Measurements from ENCODE around the gene DAPK2.
"Not testable (repeated sequence)": the region's sequence is repeated elsewhere in the genome, so short reads cannot be mapped to it uniquely, and the experiment has no call there.

The DAPK2 gene

GRCh38 chr15:64068133-64068532 is 21.8 kb upstream of the DAPK2 start:
- no peak for DNase-seq (ENCODE audit: low read depth)
- TF ChIP-seq, protein P1, sequence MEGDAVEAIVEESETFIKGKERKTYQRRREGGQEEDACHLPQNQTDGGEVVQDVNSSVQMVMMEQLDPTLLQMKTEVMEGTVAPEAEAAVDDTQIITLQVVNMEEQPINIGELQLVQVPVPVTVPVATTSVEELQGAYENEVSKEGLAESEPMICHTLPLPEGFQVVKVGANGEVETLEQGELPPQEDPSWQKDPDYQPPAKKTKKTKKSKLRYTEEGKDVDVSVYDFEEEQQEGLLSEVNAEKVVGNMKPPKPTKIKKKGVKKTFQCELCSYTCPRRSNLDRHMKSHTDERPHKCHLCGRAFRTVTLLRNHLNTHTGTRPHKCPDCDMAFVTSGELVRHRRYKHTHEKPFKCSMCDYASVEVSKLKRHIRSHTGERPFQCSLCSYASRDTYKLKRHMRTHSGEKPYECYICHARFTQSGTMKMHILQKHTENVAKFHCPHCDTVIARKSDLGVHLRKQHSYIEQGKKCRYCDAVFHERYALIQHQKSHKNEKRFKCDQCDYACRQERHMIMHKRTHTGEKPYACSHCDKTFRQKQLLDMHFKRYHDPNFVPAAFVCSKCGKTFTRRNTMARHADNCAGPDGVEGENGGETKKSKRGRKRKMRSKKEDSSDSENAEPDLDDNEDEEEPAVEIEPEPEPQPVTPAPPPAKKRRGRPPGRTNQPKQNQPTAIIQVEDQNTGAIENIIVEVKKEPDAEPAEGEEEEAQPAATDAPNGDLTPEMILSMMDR (IDR thresholded peaks at IDR 0.05; ENCODE audit: control insufficient read depth, extremely low read depth, insufficient read depth): no peak
- H3K4me3 ChIP-seq (ENCODE audit: low read depth, low read length): no peak overlapping the region

DNA sequence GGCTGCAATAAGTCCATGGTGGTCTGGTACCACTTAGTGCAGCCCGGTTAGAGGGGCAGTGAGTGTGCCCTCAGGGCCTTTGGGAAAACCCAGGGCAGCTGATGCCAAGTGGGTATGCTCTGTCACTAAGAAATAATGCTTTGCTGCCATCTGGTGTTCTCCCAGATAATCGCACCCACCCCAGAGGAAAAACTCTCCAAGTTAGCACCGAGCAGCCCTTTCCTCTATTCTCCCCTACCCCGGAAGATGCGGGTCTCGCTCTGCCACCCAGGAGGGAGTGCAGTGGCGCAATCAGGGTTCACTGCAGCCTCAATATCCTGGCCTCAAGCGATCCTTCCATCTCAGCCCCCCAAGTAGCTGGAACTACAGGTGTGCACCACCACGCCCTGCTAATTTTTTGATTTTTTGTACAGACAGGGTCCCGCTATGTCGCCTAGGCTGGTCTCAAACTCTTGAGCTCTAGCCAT is 21.3 kb upstream of the DAPK2 start:
- TF ChIP-seq, protein P1 (IDR thresholded peaks at IDR 0.05; ENCODE audit: control insufficient read depth, extremely low read depth, insufficient read depth): peak; percentile 78
- no peak overlapping the region for H3K4me3 ChIP-seq (ENCODE audit: low read depth, low read length)
- no peak for DNase-seq (ENCODE audit: low read depth)

- TF ChIP-seq, protein P1 (IDR thresholded peaks at IDR 0.05; ENCODE audit: control insufficient read depth, extremely low read depth, insufficient read depth): no peak
- no peak for DNase-seq (ENCODE audit: low read depth)
- no peak overlapping the region for H3K4me3 ChIP-seq (ENCODE audit: low read depth, low read length)
These were observed 20.2 kb upstream of the DAPK2 start for GRCh38 chr15:64066451-64066850.

DNA sequence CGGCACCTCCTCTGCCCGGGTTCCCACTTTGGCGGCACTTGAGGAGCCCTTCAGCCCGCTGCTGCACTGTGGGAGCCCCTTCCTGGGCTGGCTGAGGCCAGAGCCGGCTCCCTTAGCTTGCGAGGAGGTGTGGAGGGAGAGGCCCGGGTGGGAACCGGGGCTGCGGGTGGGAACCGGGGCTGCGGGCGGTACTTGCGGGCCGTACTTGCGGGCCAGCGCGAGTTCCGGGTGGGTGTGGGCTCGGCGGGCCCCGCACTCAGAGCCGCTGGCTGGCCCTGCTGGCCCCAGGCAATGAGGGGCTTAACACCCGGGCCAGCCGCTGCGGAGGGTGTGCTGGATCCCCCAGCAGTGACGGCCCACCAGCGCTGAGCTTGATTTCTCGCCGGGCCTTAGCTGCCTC is 14.4 kb upstream of the DAPK2 start:
- no peak overlapping the region for H3K4me3 ChIP-seq (ENCODE audit: low read depth, low read length)
- TF ChIP-seq, protein P1 (IDR thresholded peaks at IDR 0.05; ENCODE audit: control insufficient read depth, extremely low read depth, insufficient read depth): no peak
- no peak for DNase-seq (ENCODE audit: low read depth)

DNA sequence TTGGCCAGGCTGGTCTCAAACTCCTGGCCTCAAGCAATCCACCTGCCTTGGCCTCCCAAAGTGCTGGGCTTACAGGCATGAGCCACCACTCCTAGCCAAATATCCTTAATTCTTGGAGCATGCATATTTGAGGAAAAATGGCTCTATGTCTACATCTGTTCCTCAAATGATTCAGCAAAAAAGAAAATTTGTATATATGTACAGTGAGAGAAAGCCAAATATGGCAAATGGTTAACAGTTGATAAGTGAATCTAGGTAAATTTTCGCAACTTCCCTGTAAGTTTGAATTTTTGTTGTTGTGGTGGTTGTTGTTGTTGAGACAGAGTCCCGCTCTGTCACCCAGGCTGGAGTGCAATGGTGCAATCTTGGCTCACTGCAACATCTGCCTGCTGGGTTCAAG is 12.8 kb upstream of the DAPK2 start:
- H3K4me3 ChIP-seq (ENCODE audit: low read depth, low read length); DNase-seq (ENCODE audit: low read depth): not testable (repeated sequence)

DNA sequence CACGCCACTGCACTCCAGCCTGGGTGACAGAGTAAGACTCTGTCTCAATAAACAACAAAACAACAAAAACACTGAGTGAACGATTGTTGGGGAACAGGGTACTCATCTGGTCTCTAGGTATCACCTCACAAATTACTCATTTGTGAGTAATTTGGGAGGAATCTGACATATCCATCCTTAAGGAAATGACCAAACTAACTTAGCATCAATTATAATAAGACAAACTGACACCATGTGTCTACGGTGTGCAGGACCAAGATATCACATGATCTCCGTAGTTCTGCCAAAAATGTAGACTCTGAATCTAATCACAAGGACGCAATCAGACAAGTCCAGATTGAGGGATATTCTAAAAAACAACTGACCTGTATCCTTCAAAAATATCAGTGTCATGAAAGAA is 12.0 kb upstream of the DAPK2 start:
- DNase-seq (ENCODE audit: low read depth): no peak
- TF ChIP-seq, protein P1 (IDR thresholded peaks at IDR 0.05; ENCODE audit: control insufficient read depth, extremely low read depth, insufficient read depth): no peak
- no peak overlapping the region for H3K4me3 ChIP-seq (ENCODE audit: low read depth, low read length)

DNA sequence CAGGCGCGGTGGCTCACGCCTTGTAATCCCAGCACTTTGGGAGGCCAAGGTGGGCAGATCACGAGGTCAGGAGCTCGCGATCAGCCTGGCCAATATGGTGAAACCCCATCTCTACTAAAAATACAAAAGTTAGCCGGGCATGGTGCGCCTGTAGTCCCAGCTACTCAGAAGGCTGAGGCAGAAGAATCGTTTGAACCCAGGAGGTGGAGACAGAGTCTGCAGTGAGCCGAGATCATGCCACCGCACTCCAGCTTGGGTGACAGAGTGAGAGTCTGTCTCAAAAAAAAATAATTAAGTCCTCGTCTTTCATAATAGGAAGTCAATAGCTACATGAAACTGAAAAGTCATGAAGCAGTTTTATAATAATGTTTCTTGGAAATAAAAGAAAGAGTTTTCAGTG is 7.4 kb upstream of the DAPK2 start:
- not testable (repeated sequence) for DNase-seq (ENCODE audit: low read depth); H3K4me3 ChIP-seq (ENCODE audit: low read depth, low read length)

DNA sequence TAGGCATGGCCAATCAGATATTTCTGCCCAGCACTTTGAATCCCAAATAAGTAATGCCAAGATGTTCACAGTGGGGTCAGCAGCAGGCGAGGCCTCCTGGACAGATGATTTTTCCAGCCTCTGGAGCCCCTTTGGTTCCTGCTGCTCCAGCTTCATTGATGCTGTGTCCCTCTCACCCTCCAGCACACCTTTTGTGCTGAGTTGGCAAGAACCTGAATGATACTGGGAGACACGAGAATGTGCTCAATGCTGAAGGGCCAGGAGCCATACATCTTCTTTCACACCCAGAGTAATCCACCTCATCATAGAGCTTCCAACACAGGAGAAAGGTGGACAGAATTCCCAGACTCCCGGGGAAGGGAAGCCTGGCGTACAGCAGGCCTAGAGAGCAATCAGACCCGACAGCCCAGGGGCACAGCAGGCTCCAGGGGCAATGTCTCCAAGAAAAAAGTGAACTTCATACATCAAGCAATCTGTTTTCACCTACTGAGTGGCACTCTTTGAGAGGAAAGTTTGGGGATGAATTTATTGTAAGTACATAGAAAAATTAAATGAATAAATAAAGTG is 6.7 kb upstream of the DAPK2 start:
- DNase-seq (ENCODE audit: low read depth): no peak
- no peak overlapping the region for H3K4me3 ChIP-seq (ENCODE audit: low read depth, low read length)
- TF ChIP-seq, protein P1 (IDR thresholded peaks at IDR 0.05; ENCODE audit: control insufficient read depth, extremely low read depth, insufficient read depth): no peak

All from LNCaP clone FGC (cell line).